B cell (primary cell): Measurements from ENCODE around the gene JAK1. TPM values are rescaled to one million over a fixed set of nuclear protein-coding genes. Genes with fewer than 3 reads are reported as not detected.

ENCODE experiments used
- ATAC-seq: fragments of 200-7000 bp; cut with Tn5 transposase; one replicate; pipeline ENCODE4 v1.10.0; 2021; ENCODE audit warnings: low read depth, mild to moderate bottlenecking, moderate number of reproducible peaks, moderate library complexity
- CTCF ChIA-PET: fragments of 350-600 bp; sonication (Branson Sonifier 250); formaldehyde crosslinking; loops from one replicate; lab custom pipeline; 2021; ENCODE audit warnings: antibody characterized with exemption, inconsistent platforms; lab: Charles Lee
- POLR2A ChIA-PET: fragments of 350-600 bp; sonication (Branson Sonifier 250); formaldehyde crosslinking; loops from one replicate; lab custom pipeline; 2021; ENCODE audit warnings: antibody characterized with exemption; lab: Charles Lee
- DNase-seq: peaks from one replicate; pipeline ENCODE4 v3.0.0; 2013
- H2AFZ ChIP-seq: 2 replicates; pipeline ENCODE4 v1.6.1; 2012; ENCODE audit warnings: mild to moderate bottlenecking, low read depth, low read length; ENCODE audit not compliant: insufficient read depth, poor library complexity, severe bottlenecking
- H3K27ac ChIP-seq, 2 donors: 1 replicate in 1 of 2; 2 replicates in 1 of 2; pipeline ENCODE4 v1.5.1; 2012 to 2013; ENCODE audit warnings: low read length in 2 of 2, mild to moderate bottlenecking in 2 of 2, moderate library complexity in 1 of 2
- H3K27me3 ChIP-seq, 4 experiments: fragments of 200-600 bp in 1 of 4; sonication (generic) in 1 of 4; replicated peaks in 1 of 4; 1 replicate in 2 of 4; 2 replicates in 2 of 4; pipeline versions ENCODE4 v1.6.1 to v1.7.0; 2013 to 2016; ENCODE audit warnings: low read length in 3 of 4, mild to moderate bottlenecking in 2 of 4, mixed read lengths in 1 of 4, moderate library complexity in 1 of 4; ENCODE audit not compliant: insufficient read depth in 4 of 4, control insufficient read depth in 3 of 4; ENCODE audit errors: control extremely low read depth in 1 of 4
- H3K36me3 ChIP-seq, 2 experiments: replicated peaks in 1 of 2; 1 replicate in 1 of 2; 2 replicates in 1 of 2; pipeline versions ENCODE4 v1.6.1 to v1.7.1; 2013; ENCODE audit warnings: low read length in 1 of 2; ENCODE audit not compliant: insufficient read depth in 2 of 2, control insufficient read depth in 1 of 2; ENCODE audit errors: control extremely low read depth in 1 of 2, extremely low read depth in 1 of 2
- H3K4me1 ChIP-seq, 2 donors: fragments of 200-600 bp in 1 of 2; sonication (generic) in 1 of 2; 1 replicate in 1 of 2; 2 replicates in 1 of 2; pipeline versions ENCODE4 v1.5.1 to v1.6.1; 2013 to 2017; ENCODE audit warnings: low read length in 2 of 2; ENCODE audit not compliant: control insufficient read depth in 2 of 2, insufficient read depth in 2 of 2
- H3K4me2 ChIP-seq: replicated peaks from 2 replicates; pipeline ENCODE3; 2012; ENCODE audit warnings: mild to moderate bottlenecking, low read depth, low read length; ENCODE audit not compliant: poor library complexity, severe bottlenecking
- H3K4me3 ChIP-seq, 5 experiments: fragments of 200-600 bp in 1 of 5; sonication (generic) in 1 of 5; 1 replicate in 3 of 5; 2 replicates in 2 of 5; pipeline versions ENCODE4 v1.5.1 to v1.7.0; 2011 to 2016; ENCODE audit warnings: low read length in 4 of 5, mild to moderate bottlenecking in 4 of 5, low read depth in 2 of 5, control low read depth in 1 of 5, moderate library complexity in 1 of 5; ENCODE audit not compliant: insufficient read depth in 1 of 5; ENCODE audit errors: control extremely low read depth in 1 of 5, extremely low read depth in 1 of 5
- H3K79me2 ChIP-seq: fragments of 200-600 bp; sonication (generic); one replicate; pipeline ENCODE4 v1.6.0; 2016; ENCODE audit warnings: low read length; ENCODE audit not compliant: control insufficient read depth, insufficient read depth
- H3K9ac ChIP-seq: fragments of 200-600 bp; sonication (generic); 2 replicates; pipeline ENCODE4 v1.6.1; 2017; ENCODE audit warnings: mild to moderate bottlenecking, low read length, moderate library complexity
- H3K9me3 ChIP-seq, 3 donors: one replicate each; pipeline versions ENCODE4 v1.6.1 to v1.7.1; 2013; ENCODE audit warnings: low read length in 2 of 3; ENCODE audit not compliant: control insufficient read depth in 2 of 3, insufficient read depth in 1 of 3; ENCODE audit errors: control extremely low read depth in 1 of 3
- H4K20me1 ChIP-seq: 2 replicates; pipeline ENCODE4 v1.6.0; 2012; ENCODE audit warnings: mild to moderate bottlenecking, low read length; ENCODE audit not compliant: insufficient read depth, control insufficient read depth, poor library complexity, severe bottlenecking
- H3K27ac Mint-ChIP-seq: one replicate; pipeline ENCODE4 v1.8.0; 2021; ENCODE audit warnings: mixed read lengths
- H3K27me3 Mint-ChIP-seq: one replicate; pipeline ENCODE4 v1.8.0; 2021; ENCODE audit warnings: mixed read lengths
- H3K4me1 Mint-ChIP-seq: one replicate; pipeline ENCODE4 v1.8.0; 2021; ENCODE audit warnings: mixed read lengths
- H3K4me3 Mint-ChIP-seq: one replicate; pipeline ENCODE4 v1.8.0; 2021; ENCODE audit warnings: mixed read lengths
- H3K9me3 Mint-ChIP-seq: one replicate; pipeline ENCODE4 v1.8.0; 2022; ENCODE audit warnings: mixed read lengths; ENCODE audit not compliant: insufficient read depth
- CTCF ChIP-seq: fragments of 200-600 bp; IDR thresholded peaks from one replicate; pipeline ENCODE4 v1.8.0; 2022; ENCODE audit warnings: antibody characterized with exemption, mild to moderate bottlenecking
- EZH2 ChIP-seq: IDR thresholded peaks from 2 replicates; pipeline ENCODE4 v1.6.1; 2012; ENCODE audit warnings: borderline replicate concordance, low read depth, mild to moderate bottlenecking, moderate library complexity, low read length; ENCODE audit not compliant: insufficient read depth, poor library complexity, severe bottlenecking
- whole genome bisulfite sequencing: methylation state at CpG from one replicate; pipeline ENCODE4 v1.1.5; 2013; ENCODE audit warnings: missing lambda C conversion rate; ENCODE audit not compliant: insufficient coverage; 5-methylcytosine and 5-hydroxymethylcytosine counted together
- intact Hi-C: fragments of 100-400 bp; cut with micrococcal nuclease; formaldehyde crosslinking; loops from one replicate; pipeline ENCODE4 v1.10.0; 2022
- polyA plus RNA-seq: library from polyadenylated mRNA; depleted of rRNA; stranded (reverse); fragments of >200 nt; gene quantifications from 2 replicates; pipeline ENCODE4 v1.2.3, GENCODE V29; 2012
- total RNA-seq, 2 donors: library from RNA; stranded (reverse); fragments of 120-200 nt in 1 of 2; gene quantifications; 1 replicate in 1 of 2; 2 replicates in 1 of 2; pipeline versions ENCODE4 v1.2.3 to v1.2.4, GENCODE V29; 2013 to 2022

The JAK1 gene
- total and polyA plus RNA-seq, 2 donors (not counting 1 experiment from before 2014, with no cell fraction given), result 99.0 to 244 TPM

DNA sequence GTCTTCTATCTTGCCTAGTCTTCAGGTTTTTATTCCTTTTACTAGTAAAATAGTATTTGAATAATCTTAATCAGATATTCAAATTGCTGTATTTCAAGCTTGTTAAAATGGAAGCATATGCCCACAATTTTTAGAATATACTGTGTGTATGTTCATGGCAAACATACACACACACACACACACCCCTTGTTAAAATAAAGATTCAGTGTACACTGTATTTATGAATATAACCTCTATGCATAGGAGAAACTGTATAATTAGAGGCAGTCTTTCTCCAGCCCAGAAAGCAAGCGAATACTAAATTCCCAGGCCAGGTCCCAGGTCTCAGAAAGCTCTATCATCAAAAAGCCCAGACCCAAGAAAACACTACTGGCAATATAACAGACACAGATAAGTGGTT, 57.8 kb downstream of the JAK1 start:
- TF ChIP-seq EZH2, result no peak
- TF ChIP-seq CTCF, result no peak
- no peak overlapping the region for H3K9ac ChIP-seq
- no peaks in the 10 kb centered on the region for H3K9me3 ChIP-seq
- intact Hi-C loops, result no loop called here
- Mint-ChIP-seq H3K27me3 (no peaks in the 10 kb centered on the region), H3K9me3 (no peaks in the 10 kb centered on the region), H3K4me1 (peaks cover 87% of the 10 kb centered on the region), H3K4me3 (no peak overlapping the region), H3K27ac (peak overlapping the region; percentile 29)
- peaks cover 29 to 54% of the 10 kb centered on the region in 2 donors for H3K4me1 ChIP-seq
- peaks cover 97% of the 10 kb centered on the region for H4K20me1 ChIP-seq
- H3K27ac ChIP-seq, result no peak overlapping the region
- ChIA-PET CTCF (interaction anchor here (0.8 to 1.4 kb wide), 4 partner anchors 9 to 167 kb away, joined by 3 to 4 read pairs (median 4); no protein-coding TSS in a partner anchor), POLR2A (no interaction called here)
- H3K4me3 ChIP-seq, result no peak overlapping the region
- no peak for ATAC-seq
- no CpG with 5 or more reads among the region's 1 CpG for WGBS
- H3K79me2 ChIP-seq, result peaks cover 98% of the 10 kb centered on the region
- peaks cover 0 to 2% of the 10 kb centered on the region in 2 experiments for H3K36me3 ChIP-seq
- no peak overlapping the region for H2AFZ ChIP-seq
- no peak for DNase-seq
- H3K27me3 ChIP-seq, result no peaks in the 10 kb centered on the region
- peak overlapping the region; percentile 24 for H3K4me2 ChIP-seq

DNA sequence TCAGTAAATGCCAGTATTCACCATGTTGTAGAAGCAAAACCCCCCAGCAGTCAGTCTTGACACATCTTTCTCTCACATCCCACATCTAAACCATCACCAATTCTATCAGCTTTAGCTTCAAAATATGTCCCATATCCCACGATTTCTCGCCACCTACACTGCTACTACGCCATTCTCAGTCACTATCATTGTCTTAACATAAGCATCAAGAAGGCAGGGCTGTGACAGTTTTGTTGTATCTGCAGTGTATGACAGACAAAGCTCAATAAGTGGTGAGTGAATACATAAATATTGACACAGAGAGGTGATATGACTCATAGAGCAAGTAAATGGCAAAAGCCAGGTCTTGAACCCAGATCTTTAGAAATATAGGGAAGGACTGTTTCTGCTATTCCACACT, 59.9 kb downstream of the JAK1 start:
- ChIA-PET POLR2A (no interaction called here), CTCF (no interaction called here)
- H3K79me2 ChIP-seq, result peaks cover 99% of the 10 kb centered on the region
- Mint-ChIP-seq H3K9me3 (no peaks in the 10 kb centered on the region), H3K4me3 (peak overlapping the region; percentile 4), H3K27me3 (no peaks in the 10 kb centered on the region), H3K4me1 (peaks cover 87% of the 10 kb centered on the region), H3K27ac (peak overlapping the region; percentile 34)
- intact Hi-C loops, result loop anchor here (2.0 kb wide), 1 partner anchor 16 kb away; no protein-coding TSS in a partner anchor
- peaks cover 98% of the 10 kb centered on the region for H4K20me1 ChIP-seq
- DNase-seq (no peak), ATAC-seq (no peak)
- no peaks in the 10 kb centered on the region for H3K27me3 ChIP-seq
- WGBS, result no CpG with 5 or more reads among the region's 3 CpGs
- H3K4me1 ChIP-seq, result peaks cover 30 to 50% of the 10 kb centered on the region in 2 donors
- no peaks in the 10 kb centered on the region for H3K9me3 ChIP-seq
- TF ChIP-seq CTCF, result no peak
- no peak for TF ChIP-seq EZH2
- no peak overlapping the region for H2AFZ ChIP-seq
- no peak overlapping the region for H3K9ac ChIP-seq
- no peak overlapping the region for H3K27ac ChIP-seq
- H3K4me3 ChIP-seq, result no peak overlapping the region
- H3K36me3 ChIP-seq, result peaks cover 0 to 2% of the 10 kb centered on the region in 2 experiments
- no peak overlapping the region for H3K4me2 ChIP-seq
